HG03354 (cell line): Measurements from ENCODE around the gene MLH1.
"Not testable (repeated sequence)": the region's sequence is repeated elsewhere in the genome, so short reads cannot be mapped to it uniquely, and the experiment has no call there.

Experiments
- ATAC-seq: cut with Tn5 transposase; IDR thresholded peaks from one replicate; pipeline ENCODE4 v1.9.1; 2021; ENCODE audit warnings: mild to moderate bottlenecking; ENCODE audit not compliant: unreplicated experiment, poor library complexity, severe bottlenecking

The MLH1 gene

DNA sequence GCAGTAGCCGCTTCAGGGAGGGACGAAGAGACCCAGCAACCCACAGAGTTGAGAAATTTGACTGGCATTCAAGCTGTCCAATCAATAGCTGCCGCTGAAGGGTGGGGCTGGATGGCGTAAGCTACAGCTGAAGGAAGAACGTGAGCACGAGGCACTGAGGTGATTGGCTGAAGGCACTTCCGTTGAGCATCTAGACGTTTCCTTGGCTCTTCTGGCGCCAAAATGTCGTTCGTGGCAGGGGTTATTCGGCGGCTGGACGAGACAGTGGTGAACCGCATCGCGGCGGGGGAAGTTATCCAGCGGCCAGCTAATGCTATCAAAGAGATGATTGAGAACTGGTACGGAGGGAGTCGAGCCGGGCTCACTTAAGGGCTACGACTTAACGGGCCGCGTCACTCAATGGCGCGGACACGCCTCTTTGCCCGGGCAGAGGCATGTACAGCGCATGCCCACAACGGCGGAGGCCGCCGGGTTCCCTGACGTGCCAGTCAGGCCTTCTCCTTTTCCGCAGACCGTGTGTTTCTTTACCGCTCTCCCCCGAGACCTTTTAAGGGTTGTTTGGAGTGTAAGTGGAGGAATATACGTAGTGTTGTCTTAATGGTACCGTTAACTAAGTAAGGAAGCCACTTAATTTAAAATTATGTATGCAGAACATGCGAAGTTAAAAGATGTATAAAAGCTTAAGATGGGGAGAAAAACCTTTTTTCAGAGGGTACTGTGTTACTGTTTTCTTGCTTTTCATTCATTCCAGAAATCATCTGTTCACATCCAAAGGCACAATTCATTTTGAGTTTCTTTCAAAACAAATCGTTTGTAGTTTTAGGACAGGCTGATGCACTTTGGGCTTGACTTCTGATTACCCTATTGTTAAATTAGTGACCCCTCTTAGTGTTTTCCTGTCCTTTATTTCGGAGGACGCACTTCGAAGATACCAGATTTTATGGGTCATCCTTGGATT, at the start of gene MLH1:
MLH1 (plus strand) TSS at position 193 of the 958 bp plus-strand sequence; CDS start at position 223, 30 bp downstream.
- ATAC-seq = peak; percentile 92

DNA sequence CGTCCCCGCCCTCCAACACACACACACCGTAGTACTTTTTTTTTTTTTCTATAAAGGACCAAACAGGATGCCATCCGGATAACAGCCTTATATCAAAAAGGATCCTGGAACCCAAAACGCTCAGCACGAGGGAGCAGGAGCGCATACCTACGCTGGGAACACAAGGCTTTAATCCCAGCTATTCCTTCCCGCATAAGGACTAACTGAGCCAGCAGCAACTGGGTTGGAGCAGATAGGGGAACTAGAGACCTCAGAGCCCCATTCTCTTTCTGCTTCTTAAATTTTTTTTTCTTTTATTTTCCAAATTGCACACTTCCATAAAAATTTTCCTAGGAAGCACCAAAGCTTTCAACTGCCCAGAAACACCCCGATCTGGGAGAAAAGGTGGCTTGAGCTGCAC, 49.7 kb upstream of the MLH1 start:
- ATAC-seq = no peak

DNA sequence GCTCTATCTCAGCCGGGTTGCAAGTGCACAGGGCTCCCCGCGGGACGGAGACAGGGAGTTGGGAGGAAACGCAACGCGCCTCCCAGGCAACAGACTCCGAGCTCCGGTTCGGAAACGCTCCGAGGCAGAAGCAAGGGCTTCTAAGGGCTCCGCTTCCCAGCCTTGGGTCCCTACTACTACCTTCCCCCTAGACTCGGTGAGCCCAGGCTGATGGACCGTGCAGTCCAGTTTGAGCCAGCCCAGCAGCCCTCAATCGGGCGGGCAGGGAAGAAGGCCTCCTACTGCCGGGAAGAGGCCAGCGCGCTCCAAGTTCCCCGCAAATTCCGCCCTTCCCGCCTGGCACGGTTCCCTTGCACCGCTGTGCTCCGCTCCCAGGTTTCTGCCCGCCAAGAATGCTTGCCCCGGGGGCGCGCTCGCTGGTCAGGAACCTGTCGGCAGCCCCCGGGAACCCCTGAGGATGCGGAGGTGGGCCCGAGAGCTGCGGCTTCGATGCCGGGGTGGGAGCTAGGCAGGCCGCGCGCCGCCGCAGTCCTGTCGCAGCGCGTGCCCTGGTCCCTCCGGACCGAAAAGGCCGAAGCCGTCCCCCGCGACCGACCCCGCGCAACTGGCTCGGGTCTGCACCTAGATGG, 49.2 kb upstream of the MLH1 start:
- ATAC-seq = peak; percentile 70

DNA sequence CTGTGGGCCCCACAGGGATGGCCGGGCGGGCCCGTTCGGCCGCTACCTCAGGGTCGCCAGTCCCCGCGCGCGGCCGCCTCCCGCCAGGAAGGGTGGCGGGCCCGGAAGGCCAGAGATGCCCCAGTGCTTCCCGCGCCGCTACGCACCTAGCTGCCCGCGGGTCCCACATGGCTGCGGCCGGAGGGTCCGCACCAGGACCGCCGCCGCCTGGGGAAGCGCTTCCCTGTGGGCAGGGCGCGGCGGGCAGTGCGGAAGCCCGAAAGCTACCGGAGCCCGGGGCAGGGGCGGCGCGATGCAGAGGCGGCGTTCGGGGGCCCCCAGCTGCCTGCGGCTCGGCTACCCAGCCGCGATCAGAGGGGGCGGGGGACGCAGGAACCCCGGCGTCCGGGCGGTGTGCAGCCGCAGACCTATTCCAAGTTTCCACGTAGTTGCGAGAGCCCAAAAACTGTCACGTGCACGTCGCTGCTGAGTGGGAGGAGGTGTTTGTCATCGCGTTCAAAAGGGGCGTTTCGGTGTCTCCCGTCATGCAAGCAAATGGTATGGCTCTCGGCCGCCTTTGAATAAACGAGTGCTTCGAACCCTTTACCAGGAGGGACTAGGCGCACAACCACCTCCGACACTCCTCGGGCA, 48.6 kb upstream of the MLH1 start, which contains the start of gene TRANK1:
TRANK1 (minus strand) TSS at position 414 of the 630 bp plus-strand sequence; CDS start at position 169, 245 bp downstream.
- peak; percentile 66 for ATAC-seq

DNA sequence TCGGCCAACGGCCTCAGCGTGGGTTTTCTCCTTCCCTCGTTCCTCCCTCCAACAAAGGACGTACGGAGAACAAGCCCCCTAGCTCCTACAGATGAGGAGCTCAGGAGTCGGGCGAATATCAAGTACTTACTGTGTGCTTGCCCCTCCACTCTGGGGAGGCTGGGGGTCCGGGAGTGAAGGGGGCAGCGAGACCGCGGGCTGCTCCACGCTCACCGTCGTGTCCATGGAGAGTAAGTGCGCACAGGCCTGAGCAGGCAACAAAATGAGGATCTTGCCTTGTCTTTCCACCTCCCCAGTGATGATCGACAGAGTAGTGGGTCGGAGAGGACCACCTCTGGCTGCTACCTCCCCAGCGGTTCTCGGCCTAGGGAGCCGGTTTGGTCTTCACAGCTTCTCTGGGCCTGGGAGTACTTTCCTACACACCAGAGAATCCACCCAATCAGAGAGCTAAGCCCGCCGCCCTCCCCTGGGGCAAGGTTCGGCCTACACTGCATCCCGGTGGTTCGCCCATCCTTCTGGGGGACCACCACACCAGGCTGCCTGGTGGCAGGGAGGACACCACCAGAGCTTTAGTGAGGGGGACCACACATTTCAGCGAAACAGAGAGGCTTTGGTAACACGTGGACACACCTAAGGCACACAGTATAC, 47.9 kb upstream of the MLH1 start:
- no peak for ATAC-seq

DNA sequence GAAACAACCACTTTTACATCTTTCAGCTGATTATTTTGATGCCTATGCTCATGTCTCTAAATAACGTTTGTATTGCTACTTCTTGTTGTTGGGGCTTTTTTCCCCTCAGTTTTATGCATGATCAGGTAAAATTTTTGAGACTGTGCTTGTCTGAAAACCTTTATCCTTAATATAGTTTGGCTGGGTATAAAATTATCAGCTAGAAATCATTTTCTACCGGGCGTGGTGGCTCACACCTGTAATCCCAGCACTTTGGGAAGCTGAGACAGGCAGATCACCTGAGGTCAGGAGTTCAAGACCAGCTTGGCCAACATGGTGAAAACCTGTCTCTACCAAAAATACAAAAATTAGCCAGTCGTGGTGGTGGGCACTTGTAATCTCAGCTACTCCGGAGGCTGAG, 45.5 kb upstream of the MLH1 start:
- ATAC-seq = not testable (repeated sequence)

DNA sequence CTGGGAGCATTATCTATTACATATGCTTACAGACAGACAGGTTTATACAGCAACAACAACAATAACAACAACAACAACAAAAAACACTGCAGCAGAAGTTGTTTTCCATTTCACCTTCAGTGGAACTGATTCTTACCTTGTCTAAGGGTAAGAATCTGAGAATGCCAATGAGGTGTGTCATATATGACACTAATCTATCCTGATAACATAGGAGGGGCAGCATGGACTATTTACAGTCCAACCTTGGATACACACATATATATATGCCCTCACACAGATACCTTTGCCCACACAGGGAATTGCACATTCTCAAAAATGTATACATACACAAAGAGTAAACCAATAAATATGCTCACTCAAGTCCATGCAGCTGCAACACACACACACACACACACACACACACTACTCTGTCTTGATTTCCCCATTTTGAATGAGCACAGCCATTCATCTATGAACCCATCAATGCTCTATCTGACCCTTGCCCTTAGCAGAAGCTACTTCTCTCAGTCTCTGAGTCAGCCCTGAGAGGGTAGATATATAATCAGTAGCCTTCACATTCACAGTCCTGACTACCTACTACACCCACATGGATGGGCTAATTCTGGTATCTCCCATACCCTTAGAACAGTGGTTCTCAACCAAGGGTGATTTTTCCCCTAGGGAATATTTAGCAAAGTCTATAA, 38.7 kb upstream of the MLH1 start:
- no peak for ATAC-seq

DNA sequence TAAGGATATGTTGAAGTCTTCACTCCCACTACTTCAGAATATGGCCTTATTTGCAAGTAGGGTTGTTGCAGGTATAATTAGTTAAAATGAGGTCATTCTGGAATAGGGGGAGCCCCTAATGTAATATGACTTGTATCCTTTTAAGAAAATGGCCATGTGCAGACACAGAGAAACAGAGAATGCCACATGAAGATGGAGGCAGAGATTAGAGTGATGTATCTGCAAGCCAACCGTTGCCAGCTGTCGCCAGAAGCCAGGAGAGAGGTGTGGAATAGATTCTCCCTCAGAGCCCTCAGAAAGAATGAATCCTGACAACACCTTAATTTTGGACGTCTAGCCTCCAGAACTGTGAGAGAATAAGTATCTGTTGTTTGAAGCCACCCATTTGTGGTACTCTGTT, 37.2 kb upstream of the MLH1 start:
- ATAC-seq = no peak

DNA sequence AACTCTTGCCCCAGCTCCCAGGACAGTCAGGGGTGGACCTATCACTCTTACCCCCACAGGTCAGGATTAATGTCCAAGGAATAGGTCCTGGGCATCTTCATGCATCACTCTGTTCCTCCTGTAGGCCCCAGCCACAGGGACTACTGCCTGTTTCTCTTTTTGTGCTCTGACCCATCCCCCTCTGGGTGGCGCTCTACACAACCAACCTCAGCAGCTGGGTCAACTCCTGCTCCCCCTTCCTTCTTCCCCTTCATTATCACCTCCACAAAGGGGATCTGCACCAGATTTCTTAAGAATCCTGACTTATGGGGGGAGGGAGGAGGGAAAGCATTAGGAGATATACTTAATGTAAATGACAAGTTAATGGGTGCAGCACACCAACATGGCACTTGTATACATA, 36.3 kb upstream of the MLH1 start:
- ATAC-seq = no peak

DNA sequence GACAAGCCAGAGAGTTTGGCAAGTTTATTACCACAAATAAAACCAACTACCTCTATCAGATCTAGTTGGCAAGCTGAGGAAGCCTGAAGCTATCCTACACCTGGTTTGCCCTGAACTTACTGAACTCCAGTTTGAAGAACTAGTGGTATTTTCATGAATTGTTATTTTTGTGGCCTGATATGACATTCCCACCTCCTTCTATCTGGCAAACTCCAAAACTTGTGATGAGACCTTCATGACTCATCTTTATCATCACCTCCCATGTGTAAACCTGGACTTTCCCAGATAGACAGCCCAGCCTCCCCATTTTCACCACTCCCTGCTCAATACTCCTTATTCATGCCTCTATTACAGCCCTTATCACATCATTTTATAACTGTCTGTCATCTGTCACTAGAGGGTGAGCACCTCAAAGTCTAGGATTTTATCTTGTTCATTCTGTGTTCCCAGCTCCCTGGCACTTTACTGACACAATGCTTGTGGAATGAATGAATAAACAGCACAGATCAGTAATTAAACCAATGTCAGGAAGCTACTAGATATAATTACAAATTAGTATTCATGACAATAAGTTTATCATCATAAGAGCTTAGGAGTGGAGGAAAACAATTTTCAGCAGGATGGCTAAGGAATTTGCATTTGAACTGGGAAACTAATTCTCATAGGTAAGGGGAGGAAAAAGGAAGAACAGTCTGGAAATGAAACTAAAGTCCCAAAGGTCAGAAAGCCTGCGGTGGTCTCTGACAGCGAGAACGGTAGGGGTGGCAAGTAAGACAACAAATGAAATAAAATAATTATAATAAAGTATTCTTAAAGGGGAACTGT, 35.2 kb upstream of the MLH1 start:
- no peak for ATAC-seq

DNA sequence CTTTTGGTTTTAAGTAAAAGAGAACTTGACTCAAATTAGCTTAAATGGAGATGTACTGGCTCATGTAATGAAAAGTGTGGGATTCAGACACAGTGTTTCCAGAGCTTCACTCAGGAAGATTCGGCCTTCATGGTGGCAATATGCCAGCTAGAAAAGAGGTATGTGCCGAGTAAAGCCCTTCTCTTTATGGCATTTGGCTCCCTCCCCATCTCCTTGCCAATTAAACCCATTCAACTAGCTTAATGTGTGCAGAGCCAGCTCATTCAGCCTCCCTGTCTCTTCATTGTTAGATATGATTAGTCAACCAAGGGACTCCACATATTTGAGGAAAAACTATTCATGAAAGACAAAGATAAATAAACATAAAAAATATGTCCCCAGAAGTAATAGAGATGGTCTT, 33.5 kb upstream of the MLH1 start:
- no peak for ATAC-seq

DNA sequence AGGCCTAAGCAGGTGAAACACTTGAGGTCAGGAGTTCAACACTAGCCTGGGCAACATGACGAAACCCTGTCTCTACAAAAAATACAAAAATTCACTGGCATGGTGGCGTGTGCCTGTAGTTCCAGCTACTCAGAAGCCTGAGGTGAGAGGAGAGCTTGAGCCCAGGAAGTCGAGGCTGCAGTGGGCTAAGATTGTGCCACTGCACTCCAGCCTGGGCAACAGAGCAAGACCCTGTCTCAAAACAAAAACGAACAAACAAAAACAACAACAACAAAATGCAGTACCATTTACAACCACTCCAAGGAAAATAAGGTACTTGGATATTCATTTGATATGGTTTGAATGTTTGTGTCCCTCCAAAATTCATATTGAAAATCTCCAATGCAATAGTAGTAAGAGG, 32.8 kb upstream of the MLH1 start:
- ATAC-seq = no peak

DNA sequence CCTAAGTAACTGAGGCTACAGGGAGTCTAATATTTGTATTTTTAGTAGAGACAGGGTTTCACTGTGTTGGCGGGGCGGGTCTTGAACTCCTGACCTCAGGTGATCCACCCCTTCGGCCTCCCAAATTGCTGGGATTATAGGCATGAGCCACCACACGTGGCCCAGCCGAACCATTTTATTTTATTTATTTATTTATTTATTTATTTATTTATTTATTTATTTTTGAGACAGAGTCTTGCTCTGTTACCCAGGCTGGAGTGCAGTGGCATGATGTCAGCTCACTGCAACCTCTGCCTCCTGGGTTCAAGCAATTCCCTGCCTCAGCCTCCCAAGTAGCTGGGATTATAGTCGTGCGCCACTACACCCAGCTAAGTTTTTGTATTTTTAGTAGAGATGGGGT, 30.3 kb upstream of the MLH1 start:
- ATAC-seq = not testable (repeated sequence)

DNA sequence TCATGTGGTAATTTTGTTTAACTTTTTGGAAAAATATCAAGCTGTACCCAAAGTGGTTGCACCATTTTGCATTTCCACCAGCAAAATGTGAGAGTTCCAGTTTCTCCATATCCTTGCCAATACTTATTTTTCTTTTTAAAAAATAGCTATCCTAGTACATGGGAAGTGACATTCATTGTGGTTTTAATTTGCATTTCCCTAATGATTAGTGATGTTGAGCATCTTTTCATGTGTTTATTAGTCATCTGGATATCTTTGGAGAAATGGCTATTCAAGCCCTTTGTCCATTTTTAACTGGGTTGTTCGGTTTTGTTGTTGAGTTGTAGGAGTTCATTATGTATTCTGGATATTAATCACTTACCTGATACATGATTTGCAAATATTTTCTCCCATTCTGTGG, 29.0 kb upstream of the MLH1 start:
- ATAC-seq = no peak

DNA sequence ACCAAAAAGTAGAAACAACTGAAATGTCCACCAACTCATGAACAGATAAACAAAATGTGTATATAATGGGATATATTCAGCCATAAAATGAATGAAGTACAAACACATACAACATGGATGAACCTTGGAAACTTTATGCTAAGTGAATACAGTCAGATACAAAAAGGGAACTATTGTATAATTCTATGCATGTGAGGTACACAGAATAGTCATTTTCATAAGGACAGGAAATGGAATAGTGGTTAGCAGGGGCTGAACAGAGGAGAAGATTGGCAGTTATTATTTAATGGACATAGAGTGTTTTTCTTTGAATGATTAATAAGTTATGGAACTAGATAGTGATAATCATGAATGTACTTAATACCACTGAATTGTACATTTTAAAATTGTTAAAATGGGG, 28.5 kb upstream of the MLH1 start:
- peak; percentile 63 for ATAC-seq

DNA sequence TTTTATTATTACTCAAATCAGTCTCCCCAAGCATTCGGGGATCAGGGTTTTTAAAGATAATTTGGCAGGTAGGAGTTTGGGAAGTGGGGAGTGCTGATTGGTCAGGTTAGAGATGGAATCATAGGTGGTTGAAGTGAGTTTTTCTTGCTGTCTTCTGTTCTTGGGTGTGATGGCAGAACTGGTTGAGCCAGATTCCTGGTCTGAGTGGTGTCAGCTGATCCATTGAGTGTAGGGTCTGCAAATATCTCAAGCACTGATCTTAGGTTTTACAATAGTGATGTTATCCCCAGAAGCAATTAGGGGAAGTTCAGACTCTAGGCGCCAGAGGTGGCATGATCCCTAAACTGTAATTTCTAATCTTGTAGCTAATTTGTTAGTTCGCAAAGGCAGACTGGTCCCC, 27.9 kb upstream of the MLH1 start:
- ATAC-seq = no peak

DNA sequence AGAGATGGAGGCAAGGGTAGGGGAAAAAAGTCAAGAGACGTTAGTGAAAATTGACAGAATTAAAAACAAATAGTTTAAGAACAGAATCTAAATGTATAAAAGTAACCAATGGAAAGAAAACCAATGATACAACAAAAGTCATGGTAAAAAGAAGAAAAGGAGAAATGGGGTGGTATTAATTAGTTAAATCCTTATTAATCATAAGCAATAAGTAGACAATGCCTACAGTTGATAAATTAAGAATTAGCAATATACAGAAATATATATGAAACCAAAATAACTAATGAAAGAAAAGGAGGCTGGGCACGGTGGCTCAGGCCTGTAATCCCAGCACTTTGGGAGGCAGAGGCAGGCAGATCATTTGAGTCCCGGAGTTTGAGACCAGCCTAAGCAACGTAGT, 24.2 kb upstream of the MLH1 start:
- ATAC-seq = no peak

DNA sequence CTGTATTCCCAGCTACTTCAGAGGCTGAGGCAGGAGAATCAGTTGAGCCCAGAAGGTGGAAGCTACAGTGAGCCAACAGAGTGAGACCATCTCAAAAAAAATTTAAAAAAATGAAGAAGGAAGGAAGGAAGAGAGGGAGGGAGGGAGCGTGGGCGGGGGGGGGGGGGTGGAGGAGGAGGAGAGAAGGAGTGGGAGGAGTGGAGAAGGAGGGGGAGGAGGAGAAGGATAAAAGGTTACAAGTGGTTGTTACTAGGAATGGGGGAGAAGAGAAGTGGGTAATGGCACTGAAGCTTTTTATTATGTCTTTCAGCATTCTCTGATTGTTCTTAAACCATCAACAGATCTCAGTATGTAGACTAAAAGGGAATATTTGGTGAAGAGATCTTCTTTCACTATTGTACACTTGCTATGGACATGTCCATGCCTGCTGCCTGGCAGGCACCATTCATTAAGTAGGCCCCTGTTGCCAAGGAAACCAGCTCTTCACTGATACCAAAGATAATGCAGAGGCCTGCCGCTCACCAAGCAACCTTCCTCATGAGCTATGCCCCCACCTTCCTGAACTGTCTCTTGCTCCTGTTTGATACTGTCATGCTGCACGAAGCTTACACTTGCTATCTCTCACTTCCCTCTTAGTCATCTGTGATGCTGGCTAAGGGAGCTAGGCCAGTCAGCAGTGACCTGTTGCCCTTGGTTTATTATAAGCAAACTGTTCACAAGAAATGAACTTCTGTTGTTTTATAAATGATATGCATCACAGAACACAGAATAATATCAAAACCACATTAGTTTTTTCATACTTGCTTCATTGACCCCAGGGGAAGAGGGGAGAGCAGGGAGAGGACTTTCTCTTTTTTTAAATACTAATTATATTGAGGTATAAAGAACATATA, 23.5 kb upstream of the MLH1 start:
- ATAC-seq = peak; percentile 100
